ENCODE measurements around the gene OR1I1.

Gene OR1I1

GRCh38 chr19:15108845-15109767, 27.1 kb downstream of the OR1I1 start:
- peaks cover 31% of the 10 kb centered on the region for H3K27me3 ChIP-seq (ENCODE audit: insufficient read depth, poor library complexity, severe bottlenecking)
- H3K4me3 ChIP-seq (replicated peaks; ENCODE audit: insufficient read depth, low read length), result no peak overlapping the region
- no peak for TF ChIP-seq SPI1 (IDR thresholded peaks at IDR 0.05; ENCODE audit: borderline replicate concordance, low read depth)
- TF ChIP-seq POLR2AphosphoS5 (IDR thresholded peaks at IDR 0.05; ENCODE audit: low read depth), result no peak
- TF ChIP-seq CTCF (IDR thresholded peaks at IDR 0.05; ENCODE audit: insufficient read depth, low read length), result no peak
- TF ChIP-seq, protein P1, sequence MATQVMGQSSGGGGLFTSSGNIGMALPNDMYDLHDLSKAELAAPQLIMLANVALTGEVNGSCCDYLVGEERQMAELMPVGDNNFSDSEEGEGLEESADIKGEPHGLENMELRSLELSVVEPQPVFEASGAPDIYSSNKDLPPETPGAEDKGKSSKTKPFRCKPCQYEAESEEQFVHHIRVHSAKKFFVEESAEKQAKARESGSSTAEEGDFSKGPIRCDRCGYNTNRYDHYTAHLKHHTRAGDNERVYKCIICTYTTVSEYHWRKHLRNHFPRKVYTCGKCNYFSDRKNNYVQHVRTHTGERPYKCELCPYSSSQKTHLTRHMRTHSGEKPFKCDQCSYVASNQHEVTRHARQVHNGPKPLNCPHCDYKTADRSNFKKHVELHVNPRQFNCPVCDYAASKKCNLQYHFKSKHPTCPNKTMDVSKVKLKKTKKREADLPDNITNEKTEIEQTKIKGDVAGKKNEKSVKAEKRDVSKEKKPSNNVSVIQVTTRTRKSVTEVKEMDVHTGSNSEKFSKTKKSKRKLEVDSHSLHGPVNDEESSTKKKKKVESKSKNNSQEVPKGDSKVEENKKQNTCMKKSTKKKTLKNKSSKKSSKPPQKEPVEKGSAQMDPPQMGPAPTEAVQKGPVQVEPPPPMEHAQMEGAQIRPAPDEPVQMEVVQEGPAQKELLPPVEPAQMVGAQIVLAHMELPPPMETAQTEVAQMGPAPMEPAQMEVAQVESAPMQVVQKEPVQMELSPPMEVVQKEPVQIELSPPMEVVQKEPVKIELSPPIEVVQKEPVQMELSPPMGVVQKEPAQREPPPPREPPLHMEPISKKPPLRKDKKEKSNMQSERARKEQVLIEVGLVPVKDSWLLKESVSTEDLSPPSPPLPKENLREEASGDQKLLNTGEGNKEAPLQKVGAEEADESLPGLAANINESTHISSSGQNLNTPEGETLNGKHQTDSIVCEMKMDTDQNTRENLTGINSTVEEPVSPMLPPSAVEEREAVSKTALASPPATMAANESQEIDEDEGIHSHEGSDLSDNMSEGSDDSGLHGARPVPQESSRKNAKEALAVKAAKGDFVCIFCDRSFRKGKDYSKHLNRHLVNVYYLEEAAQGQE (IDR thresholded peaks at IDR 0.05; ENCODE audit: insufficient replicate concordance, low read depth), result no peak
- no peak for TF ChIP-seq GABPA (IDR thresholded peaks at IDR 0.05; ENCODE audit: low read depth)
- H3K27ac ChIP-seq (replicated peaks), result no peak overlapping the region
- DNase-seq (ENCODE audit: low read depth in 1 of 2, low spot score in 1 of 2), result no peak

- Histone ChIP-seq H3K27me3 (ENCODE audit: insufficient read depth, poor library complexity, severe bottlenecking) (peaks cover 31% of the 10 kb centered on the region), H3K4me3 (replicated peaks; ENCODE audit: insufficient read depth, low read length) (no peak overlapping the region), H3K27ac (replicated peaks) (no peak overlapping the region)
- DNase-seq (ENCODE audit: low read depth in 1 of 2, low spot score in 1 of 2), result no peak
- TF ChIP-seq, protein P1 (IDR thresholded peaks at IDR 0.05; ENCODE audit: insufficient replicate concordance, low read depth), result no peak
- TF ChIP-seq CTCF (IDR thresholded peaks at IDR 0.05; ENCODE audit: insufficient read depth, low read length) (no peak), POLR2AphosphoS5 (IDR thresholded peaks at IDR 0.05; ENCODE audit: low read depth) (no peak), GABPA (IDR thresholded peaks at IDR 0.05; ENCODE audit: low read depth) (no peak), SPI1 (IDR thresholded peaks at IDR 0.05; ENCODE audit: borderline replicate concordance, low read depth) (no peak)
Observed at GRCh38 chr19:15109768-15110417, 27.9 kb downstream of the OR1I1 start.

DNA sequence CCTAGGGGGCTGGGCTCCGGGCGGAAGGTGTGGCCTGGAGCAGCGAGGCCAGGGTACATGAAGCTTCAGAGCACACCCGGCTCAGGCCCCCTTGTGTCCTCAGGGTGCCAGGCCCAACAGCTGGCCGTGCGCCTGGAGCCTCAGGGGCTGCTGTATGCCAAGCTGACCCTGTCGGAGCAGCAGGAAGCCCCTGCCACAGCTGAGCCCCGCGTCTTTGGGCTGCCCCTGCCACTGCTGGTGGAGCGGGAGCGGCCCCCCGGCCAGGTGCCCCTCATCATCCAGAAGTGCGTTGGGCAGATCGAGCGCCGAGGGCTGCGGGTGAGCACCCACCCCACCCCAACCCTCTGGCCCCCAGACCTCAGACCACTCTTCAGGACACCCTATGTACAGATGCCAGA, 28.4 kb downstream of the OR1I1 start:
- no peak overlapping the region for H3K27ac ChIP-seq (replicated peaks)
- H3K4me3 ChIP-seq (replicated peaks; ENCODE audit: insufficient read depth, low read length), result no peak overlapping the region
- peaks cover 31% of the 10 kb centered on the region for H3K27me3 ChIP-seq (ENCODE audit: insufficient read depth, poor library complexity, severe bottlenecking)
- TF ChIP-seq SPI1 (IDR thresholded peaks at IDR 0.05; ENCODE audit: borderline replicate concordance, low read depth) (no peak), POLR2AphosphoS5 (IDR thresholded peaks at IDR 0.05; ENCODE audit: low read depth) (no peak), GABPA (IDR thresholded peaks at IDR 0.05; ENCODE audit: low read depth) (no peak), CTCF (IDR thresholded peaks at IDR 0.05; ENCODE audit: insufficient read depth, low read length) (no peak)
- TF ChIP-seq, protein P1 (IDR thresholded peaks at IDR 0.05; ENCODE audit: insufficient replicate concordance, low read depth), result no peak
- no peak for DNase-seq (ENCODE audit: low read depth in 1 of 2, low spot score in 1 of 2)
